OCI-LY3 (cell line): Measurements from ENCODE around the gene CAV2.

ENCODE experiments used
- H2AFZ ChIP-seq: fragments of 200-600, 300-600 bp; shearing (Covaris generic); 2 replicates; pipeline ENCODE4 v1.6.0; 2014; ENCODE audit warnings: antibody characterized with exemption, low read depth, low read length
- H3K27ac ChIP-seq: fragments of 200-600, 300-600 bp; sonication (generic); 2 replicates; pipeline ENCODE4 v1.5.1; 2014; ENCODE audit warnings: mild to moderate bottlenecking, low read length, moderate library complexity, mixed read lengths
- H3K27me3 ChIP-seq: fragments of 200-600, 300-600 bp; sonication (generic); 2 replicates; pipeline ENCODE4 v1.6.1; 2014; ENCODE audit warnings: low read depth, low read length, mixed read lengths
- H3K36me3 ChIP-seq: fragments of 200-600, 300-600 bp; sonication (generic); replicated peaks from 2 replicates; pipeline ENCODE3; 2014; ENCODE audit warnings: low read depth, low read length, mixed read lengths
- H3K4me1 ChIP-seq: fragments of 300-600, 200-600 bp; sonication (generic); 2 replicates; pipeline ENCODE4 v1.6.1; 2014; ENCODE audit warnings: low read length, mixed read lengths
- H3K4me2 ChIP-seq: fragments of 200-600, 300-600 bp; sonication (generic); 2 replicates; pipeline ENCODE4 v1.6.1; 2014; ENCODE audit warnings: low read length, mixed read lengths
- H3K4me3 ChIP-seq: fragments of 300-600, 200-600 bp; sonication (generic); 2 replicates; pipeline ENCODE4 v1.5.1; 2014; ENCODE audit warnings: antibody characterized with exemption, mild to moderate bottlenecking, low read length, moderate library complexity
- H3K79me2 ChIP-seq: fragments of 300-600, 200-600 bp; shearing (Covaris generic); 2 replicates; pipeline ENCODE4 v1.6.1; 2014; ENCODE audit warnings: mild to moderate bottlenecking, low read length, mixed read lengths
- H3K9ac ChIP-seq: fragments of 300-600, 200-600 bp; shearing (Covaris generic); 2 replicates; pipeline ENCODE4 v1.6.0; 2014; ENCODE audit warnings: mild to moderate bottlenecking, low read length, moderate library complexity
- H3K9me3 ChIP-seq: fragments of 200-600, 300-600 bp; shearing (Covaris generic); 2 replicates; pipeline ENCODE4 v1.6.1; 2014; ENCODE audit warnings: low read length, mixed read lengths; ENCODE audit not compliant: insufficient read depth
- H4K20me1 ChIP-seq: fragments of 200-600, 300-600 bp; sonication (generic); 2 replicates; pipeline ENCODE4 v1.6.1; 2016; ENCODE audit warnings: low read length, mixed read lengths; ENCODE audit not compliant: insufficient read depth
- CTCF ChIP-seq: fragments of 200-600, 300-600 bp; sonication (generic); IDR thresholded peaks from 2 replicates; pipeline ENCODE4 v1.5.1; 2014; ENCODE audit warnings: antibody characterized with exemption, low read length, low read depth
- EZH2phosphoT487 ChIP-seq: fragments of 200-600 bp; shearing (Covaris generic); IDR thresholded peaks from 2 replicates; pipeline ENCODE4 v1.6.1; 2018; ENCODE audit warnings: antibody characterized with exemption, mixed run types, low read depth

The CAV2 gene

GRCh38 chr7:116516324-116516723 is 16.8 kb downstream of the CAV2 start:
- no peak overlapping the region for H3K4me2 ChIP-seq
- H3K27me3 ChIP-seq: no peaks in the 10 kb centered on the region
- H3K36me3 ChIP-seq: no peaks in the 10 kb centered on the region
- H3K79me2 ChIP-seq: no peaks in the 10 kb centered on the region
- no peak for TF ChIP-seq EZH2phosphoT487
- H2AFZ ChIP-seq: no peak overlapping the region
- H3K27ac ChIP-seq: no peak overlapping the region
- no peaks in the 10 kb centered on the region for H3K9me3 ChIP-seq
- peaks cover 20% of the 10 kb centered on the region for H3K4me1 ChIP-seq
- no peaks in the 10 kb centered on the region for H4K20me1 ChIP-seq
- H3K4me3 ChIP-seq: no peak overlapping the region
- no peak overlapping the region for H3K9ac ChIP-seq

GRCh38 chr7:116517626-116518025 is 18.1 kb downstream of the CAV2 start:
- H3K27me3 ChIP-seq: no peaks in the 10 kb centered on the region
- H3K36me3 ChIP-seq: no peaks in the 10 kb centered on the region
- peaks cover 10% of the 10 kb centered on the region for H3K4me1 ChIP-seq
- no peak overlapping the region for H3K9ac ChIP-seq
- no peak overlapping the region for H2AFZ ChIP-seq
- H4K20me1 ChIP-seq: no peaks in the 10 kb centered on the region
- no peak overlapping the region for H3K4me3 ChIP-seq
- no peak for TF ChIP-seq CTCF
- no peak for TF ChIP-seq EZH2phosphoT487
- H3K4me2 ChIP-seq: no peak overlapping the region
- no peak overlapping the region for H3K27ac ChIP-seq
- no peaks in the 10 kb centered on the region for H3K79me2 ChIP-seq
- no peaks in the 10 kb centered on the region for H3K9me3 ChIP-seq

GRCh38 chr7:116518961-116519360 is 19.4 kb downstream of the CAV2 start:
- Histone ChIP-seq H3K9ac (no peak overlapping the region), H3K4me2 (no peak overlapping the region), H3K27me3 (peaks cover 8% of the 10 kb centered on the region), H3K4me1 (peaks cover 6% of the 10 kb centered on the region; the same call in 1 of the 2 replicates), H3K4me3 (no peak overlapping the region), H2AFZ (no peak overlapping the region), H3K27ac (no peak overlapping the region), H4K20me1 (no peaks in the 10 kb centered on the region), H3K9me3 (no peaks in the 10 kb centered on the region), H3K79me2 (no peaks in the 10 kb centered on the region), H3K36me3 (no peaks in the 10 kb centered on the region)
- no peak for TF ChIP-seq EZH2phosphoT487
- TF ChIP-seq CTCF: no peak

GRCh38 chr7:116521046-116521664 is 21.6 kb downstream of the CAV2 start:
- Histone ChIP-seq H3K36me3 (no peaks in the 10 kb centered on the region), H3K9ac (no peak overlapping the region)

More at GRCh38 chr7:116521046-116521664, 21.6 kb downstream of the CAV2 start:
- Histone ChIP-seq H3K4me1 (peaks cover 8% of the 10 kb centered on the region; the same call in 1 of the 2 replicates), H3K9me3 (no peaks in the 10 kb centered on the region), H3K27ac (no peak overlapping the region), H3K27me3 (peaks cover 11% of the 10 kb centered on the region), H2AFZ (no peak overlapping the region), H3K4me2 (no peak overlapping the region), H4K20me1 (no peaks in the 10 kb centered on the region), H3K4me3 (no peak overlapping the region), H3K79me2 (no peaks in the 10 kb centered on the region; the same call in 1 of the 2 replicates)
- TF ChIP-seq EZH2phosphoT487: no peak
- TF ChIP-seq CTCF: no peak
